Measurements from ENCODE around the gene MLLT3.

- TF ChIP-seq ZNF274 (CRISPR knock-in tag; IDR thresholded peaks at IDR 0.05) (no peak), ZNF350 (CRISPR knock-in tag; IDR thresholded peaks at IDR 0.05; ENCODE audit: borderline replicate concordance, low read depth) (no peak), CTCF (CRISPR knock-in tag; IDR thresholded peaks at IDR 0.05) (no peak), SETDB1 (CRISPR knock-in tag; IDR thresholded peaks at IDR 0.05; ENCODE audit: borderline replicate concordance) (no peak), ZNF18 (CRISPR knock-in tag; IDR thresholded peaks at IDR 0.05; ENCODE audit: insufficient replicate concordance) (no peak), PAX8 (CRISPR knock-in tag; IDR thresholded peaks at IDR 0.05; ENCODE audit: borderline replicate concordance) (no peak), PHF8 (CRISPR knock-in tag; IDR thresholded peaks at IDR 0.05) (no peak), ZBTB44 (CRISPR knock-in tag; IDR thresholded peaks at IDR 0.05) (no peak), SMC3 (IDR thresholded peaks at IDR 0.05; ENCODE audit: low read length) (no peak), RAD21 (CRISPR knock-in tag; IDR thresholded peaks at IDR 0.05) (no peak), RXRA (CRISPR knock-in tag; IDR thresholded peaks at IDR 0.05) (no peak), ZNF589 (CRISPR knock-in tag; conservative IDR thresholded peaks at IDR 0.05) (no peak), POLR2AphosphoS5 (IDR thresholded peaks at IDR 0.05; ENCODE audit: low read depth, low read length) (no peak)
Measured at GRCh38 chr9:20378851-20379250, 243.4 kb downstream of the MLLT3 start.

Measured in HepG2 (cell line).